ENCODE data around the gene ZNF827. TPM values are rescaled to one million over a fixed set of nuclear protein-coding genes. Genes with fewer than 3 reads are reported as not detected.

The ZNF827 gene
- total and polyA plus RNA-seq, 9 of the 15 experiments (the other 6 are each of a cell fraction or from before 2014, with no cell fraction given): 0.07 to 0.40 TPM; not detected in 7

- Histone ChIP-seq H3K9me3 (replicated peaks; ENCODE audit: control insufficient read depth, insufficient read depth, low read depth, low read length) (no peaks in the 10 kb centered on the region), H4K20me1 (replicated peaks; ENCODE audit: control insufficient read depth, insufficient read depth, low read length) (no peaks in the 10 kb centered on the region), H3K27ac (ENCODE audit: extremely low read depth, low read depth, low read length) (no peak overlapping the region), H3K4me1 (replicated peaks in 1 of 2; ENCODE audit: control insufficient read depth in 2 of 2, insufficient read depth in 2 of 2, low read length in 2 of 2) (no peaks in the 10 kb centered on the region), H3K36me3 (ENCODE audit: control insufficient read depth, insufficient read depth, low read length) (no peaks in the 10 kb centered on the region), H3K27me3 (ENCODE audit: control insufficient read depth in 2 of 2, insufficient read depth in 2 of 2, low read length in 2 of 2) (no peaks in the 10 kb centered on the region; a peak in 1 of 5 replicates), H3K9ac (ENCODE audit: insufficient read depth in 1 of 2, low read depth in 2 of 2, low read length in 2 of 2) (no peak overlapping the region), H3K4me3 (no peak overlapping the region), H3K4me2 (ENCODE audit: insufficient read depth, low read length) (no peak overlapping the region), H2AFZ (ENCODE audit: low read depth, low read length) (no peak overlapping the region), H3K79me2 (ENCODE audit: control insufficient read depth, insufficient read depth, low read length) (no peaks in the 10 kb centered on the region), H3K9me1 (ENCODE audit: control insufficient read depth, insufficient read depth, low read length) (no peaks in the 10 kb centered on the region)
- ChIA-PET CTCF (ENCODE audit: low intra/inter-chr PET ratio) (no interaction called here), POLR2A (no interaction called here)
- ATAC-seq (no peak), DNase-seq (ENCODE audit: extremely low read depth in 1 of 4, low spot score in 3 of 4) (no peak), FAIRE-seq (no peak)
- BruUV-seq (replicated peaks): no TSS peak
- 0% methylated on average over 2 of the region's 2 CpGs for WGBS (ENCODE audit: insufficient coverage, low coverage, missing lambda C conversion rate)
- TF ChIP-seq MBD1 (CRISPR knock-in tag; IDR thresholded peaks at IDR 0.05): no peak
- no peak for TF ChIP-seq ZNF449 (CRISPR knock-in tag; IDR thresholded peaks at IDR 0.05)
- no peak for TF ChIP-seq ZNF324 (CRISPR knock-in tag; IDR thresholded peaks at IDR 0.05)
- no peak for TF ChIP-seq ZNF584 (CRISPR knock-in tag; IDR thresholded peaks at IDR 0.05; ENCODE audit: low read depth)
- TF ChIP-seq MEIS2 (IDR thresholded peaks at IDR 0.05; ENCODE audit: partially characterized antibody): no peak
- no peak for TF ChIP-seq SLC30A9 (CRISPR knock-in tag; IDR thresholded peaks at IDR 0.05)
- no peak for TF ChIP-seq NCOR1 (IDR thresholded peaks at IDR 0.05)
- TF ChIP-seq FIP1L1 (IDR thresholded peaks at IDR 0.05; ENCODE audit: low read depth, low read length, poor library complexity, severe bottlenecking): no peak
- no peak for TF ChIP-seq ZNF696 (CRISPR knock-in tag; conservative IDR thresholded peaks at IDR 0.05)
- TF ChIP-seq NFRKB (IDR thresholded peaks at IDR 0.05; ENCODE audit: low read depth): no peak
- in situ Hi-C loops (cut with MboI) (no loop called here), intact Hi-C loops (cut with micrococcal nuclease) (no loop called here)
Observed at GRCh38 chr4:145785391-145786008, 153.1 kb downstream of the ZNF827 start.

Measured in K562 (cell line).